ENCODE measurements around the gene DCDC2.

DNA sequence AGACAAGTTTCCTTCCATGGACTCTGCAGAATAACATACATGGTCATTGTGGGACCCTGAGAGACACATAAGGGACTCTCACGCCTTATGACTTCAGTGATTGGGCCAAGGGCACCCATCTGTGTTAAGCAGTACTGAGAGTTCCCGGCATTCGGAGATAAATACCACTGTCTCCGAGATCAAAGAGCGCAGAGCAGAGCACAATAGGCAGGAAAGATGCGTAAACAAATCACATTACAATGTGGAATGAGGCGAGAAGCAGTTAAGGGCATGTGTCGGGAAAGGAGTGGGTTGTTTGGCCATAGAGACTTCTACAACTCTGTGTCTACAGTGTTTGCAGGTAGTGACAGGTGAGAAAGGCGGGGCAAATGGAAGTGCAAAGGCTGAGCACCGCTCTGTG lies 174.3 kb downstream of the DCDC2 start:
- no peak for TF ChIP-seq POLR2A (IDR thresholded peaks at IDR 0.05)
- TF ChIP-seq, protein P1, sequence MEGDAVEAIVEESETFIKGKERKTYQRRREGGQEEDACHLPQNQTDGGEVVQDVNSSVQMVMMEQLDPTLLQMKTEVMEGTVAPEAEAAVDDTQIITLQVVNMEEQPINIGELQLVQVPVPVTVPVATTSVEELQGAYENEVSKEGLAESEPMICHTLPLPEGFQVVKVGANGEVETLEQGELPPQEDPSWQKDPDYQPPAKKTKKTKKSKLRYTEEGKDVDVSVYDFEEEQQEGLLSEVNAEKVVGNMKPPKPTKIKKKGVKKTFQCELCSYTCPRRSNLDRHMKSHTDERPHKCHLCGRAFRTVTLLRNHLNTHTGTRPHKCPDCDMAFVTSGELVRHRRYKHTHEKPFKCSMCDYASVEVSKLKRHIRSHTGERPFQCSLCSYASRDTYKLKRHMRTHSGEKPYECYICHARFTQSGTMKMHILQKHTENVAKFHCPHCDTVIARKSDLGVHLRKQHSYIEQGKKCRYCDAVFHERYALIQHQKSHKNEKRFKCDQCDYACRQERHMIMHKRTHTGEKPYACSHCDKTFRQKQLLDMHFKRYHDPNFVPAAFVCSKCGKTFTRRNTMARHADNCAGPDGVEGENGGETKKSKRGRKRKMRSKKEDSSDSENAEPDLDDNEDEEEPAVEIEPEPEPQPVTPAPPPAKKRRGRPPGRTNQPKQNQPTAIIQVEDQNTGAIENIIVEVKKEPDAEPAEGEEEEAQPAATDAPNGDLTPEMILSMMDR (IDR thresholded peaks at IDR 0.05), result no peak

Measured in tibial nerve (tissue), 3 donors.